Osteoblast (primary cell): ENCODE measurements around the gene SLC25A15. TPM values are rescaled to one million over a fixed set of nuclear protein-coding genes. Genes with fewer than 3 reads are reported as not detected.

Experiments
- small RNA-seq: library from RNA; depleted of rRNA; stranded (forward); fragments of <200 nt; gene quantifications from one replicate; pipeline ENCODE3, GENCODE V24; 2012
- total RNA-seq: library from RNA; depleted of rRNA; stranded (reverse); fragments of >200 nt; gene quantifications from 2 replicates; pipeline ENCODE4 v1.2.3, GENCODE V29; 2012

Gene SLC25A15
- total RNA-seq, 1 donor = 9.4 TPM

Small RNA genes within 50 kb of the gene (small RNA-seq; reads per million reads assigned to genes)
- not detected for gene MIR621

Other genes with a start within 250 kb of the SLC25A15 start
- gene FOXO1, start 123.0 kb upstream of the SLC25A15 start, total RNA-seq = 7.4 and 7.6 TPM in 2 replicates
- 13.4 and 18.0 TPM in 2 replicates for gene MRPS31, start 18.4 kb upstream of the SLC25A15 start, total RNA-seq
- 60.7 and 63.0 TPM in 2 replicates for gene ELF1, start 229.7 kb downstream of the SLC25A15 start, total RNA-seq